A549 (cell line): ENCODE data around the gene SON.

ENCODE experiments used
- CHD2 ChIP-seq: fragments of 150-350 bp; IDR thresholded peaks from 2 replicates; pipeline ENCODE4 v1.6.1; 2014; ENCODE audit warnings: low read length; ENCODE audit not compliant: partially characterized antibody
- FOSB ChIP-seq: fragments of 250-450 bp; sonication (Bioruptor Pico); IDR thresholded peaks from 2 replicates; pipeline ENCODE4 v1.5.0; 2020; ENCODE audit warnings: mild to moderate bottlenecking, moderate library complexity
- HOXA7 ChIP-seq: fragments of 250-450 bp; sonication (Bioruptor Pico); IDR thresholded peaks from 2 replicates; pipeline ENCODE4 v1.5.0; 2020; ENCODE audit warnings: mild to moderate bottlenecking, moderate library complexity
- HOXB5 ChIP-seq: fragments of 250-450 bp; sonication (Bioruptor Pico); IDR thresholded peaks from 2 replicates; pipeline ENCODE4 v1.5.0; 2020; ENCODE audit warnings: mild to moderate bottlenecking, moderate library complexity
- NPAS2 ChIP-seq: fragments of 250-450 bp; sonication (Bioruptor Pico); IDR thresholded peaks from 2 replicates; pipeline ENCODE4 v1.8.0; 2022; ENCODE audit warnings: mild to moderate bottlenecking, moderate library complexity, borderline replicate concordance
- RAD21 ChIP-seq, 2 experiments: fragments of >200 bp in 1 of 2; sonication (Bioruptor Twin) in 1 of 2; formaldehyde crosslinking in 1 of 2; IDR thresholded peaks in 1 of 2; conservative IDR thresholded peaks in 1 of 2; 2 replicates in 1 of 2; 3 replicates in 1 of 2; pipeline ENCODE4 v1.6.1; 2012 to 2018; ENCODE audit warnings: inconsistent platforms in 1 of 2
- RFX5 ChIP-seq: fragments of 450-650 bp; IDR thresholded peaks from 2 replicates; pipeline ENCODE4 v1.7.1; 2014; ENCODE audit warnings: antibody characterized with exemption, mild to moderate bottlenecking, moderate library complexity
- RNF2 ChIP-seq: fragments of 200-600 bp; sonication (generic); IDR thresholded peaks from 2 replicates; pipeline ENCODE4 v1.6.1; 2016; ENCODE audit warnings: low read depth, mild to moderate bottlenecking, antibody characterized with exemption, moderate library complexity, borderline replicate concordance
- ZC3H11A ChIP-seq: fragments of 450-650 bp; IDR thresholded peaks from 2 replicates; pipeline ENCODE4 v1.6.1; 2014; ENCODE audit warnings: antibody characterized with exemption, mild to moderate bottlenecking
- ZFP36 ChIP-seq: fragments of 450-650 bp; IDR thresholded peaks from 2 replicates; pipeline ENCODE4 v1.6.1; 2014; ENCODE audit warnings: borderline replicate concordance; ENCODE audit not compliant: partially characterized antibody
- TF ChIP-seq, protein P1 (sequence below): fragments of >200 bp; sonication (Bioruptor Twin); formaldehyde crosslinking; IDR thresholded peaks from 3 replicates; pipeline ENCODE4 v1.5.1; 2016
- TF ChIP-seq, protein P2 (sequence below): IDR thresholded peaks from 2 replicates; pipeline ENCODE4 v1.6.1; 2012
- TF ChIP-seq, protein P3 (sequence below): fragments of 250-450 bp; sonication (Bioruptor Pico); IDR thresholded peaks from 2 replicates; pipeline ENCODE4 v1.5.0; 2021; ENCODE audit warnings: mild to moderate bottlenecking, moderate library complexity, borderline replicate concordance

DNA sequence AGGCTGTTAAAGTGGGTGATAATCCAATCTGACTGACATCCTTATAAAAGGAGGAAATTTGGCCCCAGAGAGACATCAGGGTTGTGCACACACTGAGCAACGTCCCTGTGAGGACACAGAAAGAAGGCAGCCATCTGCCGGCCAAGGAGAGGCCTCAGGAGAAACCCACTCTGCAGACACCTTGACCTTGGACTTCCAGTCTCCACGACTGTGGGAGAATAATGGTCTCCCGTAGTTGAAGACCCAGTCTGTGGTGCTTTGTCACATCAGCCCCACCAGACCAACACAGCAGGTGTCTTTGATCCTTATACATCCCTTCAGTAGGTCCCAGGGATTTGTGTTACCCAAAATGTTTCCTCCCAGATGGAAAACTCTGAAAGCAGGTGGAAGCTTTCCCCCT, 47.1 kb upstream of the SON start:
- TF ChIP-seq, protein P1, sequence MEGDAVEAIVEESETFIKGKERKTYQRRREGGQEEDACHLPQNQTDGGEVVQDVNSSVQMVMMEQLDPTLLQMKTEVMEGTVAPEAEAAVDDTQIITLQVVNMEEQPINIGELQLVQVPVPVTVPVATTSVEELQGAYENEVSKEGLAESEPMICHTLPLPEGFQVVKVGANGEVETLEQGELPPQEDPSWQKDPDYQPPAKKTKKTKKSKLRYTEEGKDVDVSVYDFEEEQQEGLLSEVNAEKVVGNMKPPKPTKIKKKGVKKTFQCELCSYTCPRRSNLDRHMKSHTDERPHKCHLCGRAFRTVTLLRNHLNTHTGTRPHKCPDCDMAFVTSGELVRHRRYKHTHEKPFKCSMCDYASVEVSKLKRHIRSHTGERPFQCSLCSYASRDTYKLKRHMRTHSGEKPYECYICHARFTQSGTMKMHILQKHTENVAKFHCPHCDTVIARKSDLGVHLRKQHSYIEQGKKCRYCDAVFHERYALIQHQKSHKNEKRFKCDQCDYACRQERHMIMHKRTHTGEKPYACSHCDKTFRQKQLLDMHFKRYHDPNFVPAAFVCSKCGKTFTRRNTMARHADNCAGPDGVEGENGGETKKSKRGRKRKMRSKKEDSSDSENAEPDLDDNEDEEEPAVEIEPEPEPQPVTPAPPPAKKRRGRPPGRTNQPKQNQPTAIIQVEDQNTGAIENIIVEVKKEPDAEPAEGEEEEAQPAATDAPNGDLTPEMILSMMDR, result no peak
- TF ChIP-seq RFX5 (no peak), RAD21 (conservative IDR thresholded peaks at IDR 0.05 in 1 of 2, IDR thresholded peaks at IDR 0.05 in 1 of 2) (no peak), FOSB (no peak), RNF2 (no peak), HOXA7 (no peak), ZFP36 (no peak), CHD2 (no peak), ZC3H11A (no peak), HOXB5 (CRISPR knock-in tag) (no peak), NPAS2 (CRISPR knock-in tag) (no peak)
- TF ChIP-seq, protein P2, sequence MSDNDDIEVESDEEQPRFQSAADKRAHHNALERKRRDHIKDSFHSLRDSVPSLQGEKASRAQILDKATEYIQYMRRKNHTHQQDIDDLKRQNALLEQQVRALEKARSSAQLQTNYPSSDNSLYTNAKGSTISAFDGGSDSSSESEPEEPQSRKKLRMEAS, result no peak
- TF ChIP-seq, protein P3, sequence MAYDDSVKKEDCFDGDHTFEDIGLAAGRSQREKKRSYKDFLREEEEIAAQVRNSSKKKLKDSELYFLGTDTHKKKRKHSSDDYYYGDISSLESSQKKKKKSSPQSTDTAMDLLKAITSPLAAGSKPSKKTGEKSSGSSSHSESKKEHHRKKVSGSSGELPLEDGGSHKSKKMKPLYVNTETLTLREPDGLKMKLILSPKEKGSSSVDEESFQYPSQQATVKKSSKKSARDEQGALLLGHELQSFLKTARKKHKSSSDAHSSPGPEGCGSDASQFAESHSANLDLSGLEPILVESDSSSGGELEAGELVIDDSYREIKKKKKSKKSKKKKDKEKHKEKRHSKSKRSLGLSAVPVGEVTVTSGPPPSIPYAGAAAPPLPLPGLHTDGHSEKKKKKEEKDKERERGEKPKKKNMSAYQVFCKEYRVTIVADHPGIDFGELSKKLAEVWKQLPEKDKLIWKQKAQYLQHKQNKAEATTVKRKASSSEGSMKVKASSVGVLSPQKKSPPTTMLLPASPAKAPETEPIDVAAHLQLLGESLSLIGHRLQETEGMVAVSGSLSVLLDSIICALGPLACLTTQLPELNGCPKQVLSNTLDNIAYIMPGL, result no peak
